A549 treated with CORT108297 at 1 μM for 4 hours (cell line): Measurements from ENCODE around the gene GALNT2. TPM values are rescaled to one million over a fixed set of nuclear protein-coding genes. Genes with fewer than 3 reads are reported as not detected.

Experiments
- total RNA-seq: library from RNA; stranded (reverse); fragments of 200-300 nt; extraction: Qiagen RNA extraction; gene quantifications from 5 replicates; pipeline ENCODE4 v1.2.3, GENCODE V29; 2022

Gene GALNT2
- total RNA-seq: 140 to 178 TPM (median 160 TPM) in 5 replicates

GRCh38 chr1:230066466-230067404 is at the start of gene GALNT2:
Gene GALNT2, plus strand, starts transcription at chr1:230067238. Its CDS starts 43 bp downstream, at chr1:230067281.

